Smooth muscle cell (in vitro differentiated cells): ENCODE measurements around the gene EIF3B. TPM values are rescaled to one million over a fixed set of nuclear protein-coding genes. Genes with fewer than 3 reads are reported as not detected.

Experiments
- DNase-seq: peaks from one replicate; lab custom pipeline; 2025; ENCODE audit not compliant: unreplicated experiment; lab: John Stamatoyannopoulos, UW
- H2AFZ ChIP-seq: fragments of 200-600 bp; sonication (generic); 2 replicates; pipeline ENCODE4 v1.6.0; 2016; ENCODE audit warnings: antibody characterized with exemption, low read depth, mild to moderate bottlenecking
- H3F3A ChIP-seq: fragments of 200-600 bp; sonication (generic); 2 replicates; pipeline ENCODE4 v1.6.0; 2017; ENCODE audit warnings: antibody characterized with exemption, low read depth
- H3K27ac ChIP-seq: fragments of 200-600 bp; sonication (generic); 2 replicates; pipeline ENCODE4 v1.5.1; 2016; ENCODE audit warnings: low read depth, mild to moderate bottlenecking
- H3K27me3 ChIP-seq: fragments of 200-600 bp; sonication (generic); 2 replicates; pipeline ENCODE4 v1.6.1; 2016; ENCODE audit warnings: low read depth, mild to moderate bottlenecking
- H3K36me3 ChIP-seq: fragments of 200-600 bp; sonication (generic); 2 replicates; pipeline ENCODE4 v1.5.1; 2016; ENCODE audit warnings: low read depth
- H3K4me1 ChIP-seq: fragments of 200-600 bp; sonication (generic); 2 replicates; pipeline ENCODE4 v1.5.1; 2016; ENCODE audit warnings: low read depth
- H3K4me2 ChIP-seq: fragments of 200-600 bp; sonication (generic); 2 replicates; pipeline ENCODE4 v1.6.0; 2016; ENCODE audit warnings: mild to moderate bottlenecking
- H3K4me3 ChIP-seq: fragments of 200-600 bp; sonication (generic); 2 replicates; pipeline ENCODE4 v1.5.1; 2016; ENCODE audit warnings: mild to moderate bottlenecking
- H3K79me2 ChIP-seq: fragments of 200-600 bp; sonication (generic); 2 replicates; pipeline ENCODE4 v1.6.0; 2016; ENCODE audit warnings: low read depth, mild to moderate bottlenecking
- H3K9ac ChIP-seq: fragments of 200-600 bp; sonication (generic); 2 replicates; pipeline ENCODE4 v1.6.0; 2016; ENCODE audit warnings: low read depth
- H3K9me3 ChIP-seq: fragments of 200-600 bp; sonication (generic); replicated peaks from 2 replicates; pipeline ENCODE4 v1.5.1; 2016; ENCODE audit warnings: low read depth
- H4K20me1 ChIP-seq: fragments of 200-600 bp; sonication (generic); 2 replicates; pipeline ENCODE4 v1.6.0; 2016; ENCODE audit warnings: low read depth
- CTCF ChIP-seq: fragments of 200-600 bp; sonication (generic); IDR thresholded peaks from 2 replicates; pipeline ENCODE4 v1.5.1; 2017; ENCODE audit warnings: borderline replicate concordance, mild to moderate bottlenecking, antibody characterized with exemption; ENCODE audit not compliant: insufficient read depth, poor library complexity, severe bottlenecking
- WGBS: methylation state at CpG from one replicate; pipeline ENCODE4 v1.1.7; 2016; ENCODE audit warnings: low lambda C conversion rate; 5-methylcytosine and 5-hydroxymethylcytosine counted together
- polyA plus RNA-seq: library from polyadenylated mRNA; unstranded; fragments of >200 nt; fragmentation: Nextera tagmentation; extraction: Ambion mirVana; gene quantifications from 2 replicates; pipeline ENCODE4 v1.2.1, GENCODE V29; 2016
- total RNA-seq: library from RNA; depleted of rRNA; stranded (reverse); fragments of >200 nt; gene quantifications from 2 replicates; pipeline ENCODE4 v1.2.3, GENCODE V29; 2014

The EIF3B gene
- total and polyA plus RNA-seq, 2 experiments from 2014 or later = 96.1 to 112 TPM

GRCh38 chr7:2393706-2394105, 39.1 kb downstream of the EIF3B start:
- WGBS = 85% methylated on average over 12 of the region's 12 CpGs

GRCh38 chr7:2394566-2395082, 40.0 kb downstream of the EIF3B start:
- Histone ChIP-seq H3K9ac (no peak overlapping the region), H2AFZ (no peak overlapping the region), H4K20me1 (no peaks in the 10 kb centered on the region), H3K4me3 (no peak overlapping the region), H3K4me2 (no peak overlapping the region), H3K4me1 (peaks cover 5% of the 10 kb centered on the region), H3K36me3 (no peaks in the 10 kb centered on the region), H3K79me2 (no peaks in the 10 kb centered on the region), H3K9me3 (no peaks in the 10 kb centered on the region), H3K27ac (no peak overlapping the region), H3K27me3 (no peaks in the 10 kb centered on the region), H3F3A (peaks cover 5% of the 10 kb centered on the region)
- DNase-seq = no peak
- 96% methylated on average over 21 of the region's 21 CpGs for WGBS
- TF ChIP-seq CTCF = no peak

More at GRCh38 chr7:2393706-2394105, 39.1 kb downstream of the EIF3B start:
- TF ChIP-seq CTCF = no peak
- H3F3A ChIP-seq = no peaks in the 10 kb centered on the region
- H3K4me3 ChIP-seq = no peak overlapping the region
- no peaks in the 10 kb centered on the region for H3K9me3 ChIP-seq
- DNase-seq = no peak
- peaks cover 5% of the 10 kb centered on the region for H3K4me1 ChIP-seq
- H3K36me3 ChIP-seq = no peaks in the 10 kb centered on the region
- H3K79me2 ChIP-seq = no peaks in the 10 kb centered on the region
- no peak overlapping the region for H2AFZ ChIP-seq
- no peaks in the 10 kb centered on the region for H3K27me3 ChIP-seq
- H3K27ac ChIP-seq = no peak overlapping the region
- H3K4me2 ChIP-seq = no peak overlapping the region
- H4K20me1 ChIP-seq = no peaks in the 10 kb centered on the region
- no peak overlapping the region for H3K9ac ChIP-seq

GRCh38 chr7:2398506-2398905, 43.9 kb downstream of the EIF3B start:
- Histone ChIP-seq H3K79me2 (no peaks in the 10 kb centered on the region), H3K36me3 (no peaks in the 10 kb centered on the region), H3F3A (peaks cover 24% of the 10 kb centered on the region), H3K4me2 (no peak overlapping the region), H3K4me3 (no peak overlapping the region), H4K20me1 (no peaks in the 10 kb centered on the region), H3K9me3 (no peaks in the 10 kb centered on the region), H3K4me1 (peaks cover 8% of the 10 kb centered on the region), H3K9ac (no peak overlapping the region), H2AFZ (no peak overlapping the region), H3K27ac (no peak overlapping the region), H3K27me3 (no peaks in the 10 kb centered on the region)
- WGBS = 94% methylated on average over 4 of the region's 4 CpGs
- DNase-seq = no peak
- TF ChIP-seq CTCF = no peak
